Glutamatergic neuron (in vitro differentiated cells): ENCODE results near the gene KCNJ6. TPM values are rescaled to one million over a fixed set of nuclear protein-coding genes. Genes with fewer than 3 reads are reported as not detected.

ENCODE experiments used
- DNase-seq: peaks from one replicate; pipeline ENCODE4 v3.0.0; 2022
- H3K27ac Mint-ChIP-seq: one replicate; pipeline ENCODE4 v1.8.0; 2020; ENCODE audit warnings: mild to moderate bottlenecking, mixed read lengths, inconsistent platforms; ENCODE audit not compliant: unreplicated experiment
- H3K27me3 Mint-ChIP-seq: one replicate; pipeline ENCODE4 v1.8.0; 2020; ENCODE audit warnings: mild to moderate bottlenecking, moderate library complexity, mixed read lengths, inconsistent platforms; ENCODE audit not compliant: unreplicated experiment
- H3K36me3 Mint-ChIP-seq: one replicate; pipeline ENCODE4 v1.8.0; 2020; ENCODE audit warnings: mild to moderate bottlenecking, mixed read lengths, inconsistent platforms; ENCODE audit not compliant: unreplicated experiment
- H3K4me1 Mint-ChIP-seq: one replicate; pipeline ENCODE4 v1.8.0; 2020; ENCODE audit warnings: mild to moderate bottlenecking, low read depth, mixed read lengths, inconsistent platforms; ENCODE audit not compliant: unreplicated experiment
- H3K4me3 Mint-ChIP-seq: one replicate; pipeline ENCODE4 v1.8.0; 2020; ENCODE audit warnings: mild to moderate bottlenecking, mixed read lengths, inconsistent platforms; ENCODE audit not compliant: unreplicated experiment
- H3K9me3 Mint-ChIP-seq: one replicate; pipeline ENCODE4 v1.8.0; 2020; ENCODE audit warnings: mild to moderate bottlenecking, moderate library complexity, mixed read lengths, inconsistent platforms; ENCODE audit not compliant: unreplicated experiment
- CTCF ChIP-seq: fragments of 200-600 bp; sonication (generic); IDR thresholded peaks from one replicate; pipeline ENCODE4 v1.5.0; 2021; ENCODE audit not compliant: partially characterized antibody, unreplicated experiment
- total RNA-seq: library from RNA; stranded (reverse); fragmentation: NEBNext Ultra II Directional; extraction: Animal tissue kit (Norgen Biotek cat#: 25700); gene quantifications from one replicate; pipeline ENCODE4 v1.2.1, GENCODE V29; 2021; ENCODE audit not compliant: unreplicated experiment

KCNJ6 gene
- total RNA-seq, 1 donor from 2014 or later: 80.5 TPM

- Mint-ChIP-seq H3K9me3 (no peaks in the 10 kb centered on the region), H3K36me3 (no peaks in the 10 kb centered on the region), H3K4me3 (no peak overlapping the region), H3K27ac (no peak overlapping the region), H3K4me1 (no peaks in the 10 kb centered on the region), H3K27me3 (no peaks in the 10 kb centered on the region)
- no peak for DNase-seq
- TF ChIP-seq CTCF: no peak
Observed at GRCh38 chr21:37561506-37561905, 354.8 kb downstream of the KCNJ6 start.

- Mint-ChIP-seq H3K4me1 (no peaks in the 10 kb centered on the region), H3K36me3 (no peaks in the 10 kb centered on the region), H3K9me3 (no peaks in the 10 kb centered on the region), H3K4me3 (no peak overlapping the region), H3K27me3 (no peaks in the 10 kb centered on the region), H3K27ac (no peak overlapping the region)
- TF ChIP-seq CTCF: no peak
- DNase-seq: no peak
Observed at GRCh38 chr21:37560385-37560784, 355.9 kb downstream of the KCNJ6 start.

DNA sequence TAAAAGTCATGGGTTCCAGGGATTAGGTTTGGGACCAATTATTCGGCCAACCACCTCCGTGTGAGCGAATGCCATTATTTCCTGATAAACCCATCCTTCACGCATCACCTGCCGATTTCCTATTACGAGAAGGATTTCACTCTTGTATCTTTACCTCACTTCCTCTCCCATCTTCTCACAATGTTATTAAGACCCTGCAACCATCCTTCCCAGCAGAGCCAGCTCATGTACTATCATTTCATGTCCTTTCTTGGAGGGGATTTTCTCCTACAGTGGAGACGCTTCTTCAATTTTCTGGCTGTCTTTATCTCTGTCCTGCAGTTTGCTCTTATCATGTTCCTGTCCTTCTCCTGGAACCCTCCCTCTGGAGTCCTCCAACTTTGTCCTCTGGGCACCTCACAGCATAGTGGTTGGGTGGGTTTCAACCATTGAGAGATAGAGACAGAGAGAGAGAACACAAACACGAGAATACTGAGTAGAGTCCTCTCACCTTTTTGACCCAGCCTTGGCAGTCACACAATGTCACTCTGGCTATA lies 357.5 kb downstream of the KCNJ6 start:
- no peaks in the 10 kb centered on the region for H3K36me3 Mint-ChIP-seq
- TF ChIP-seq CTCF: no peak
- no peak for DNase-seq
- H3K4me3 Mint-ChIP-seq: no peak overlapping the region
- H3K9me3 Mint-ChIP-seq: no peaks in the 10 kb centered on the region
- H3K27ac Mint-ChIP-seq: no peak overlapping the region
- H3K27me3 Mint-ChIP-seq: no peaks in the 10 kb centered on the region
- no peaks in the 10 kb centered on the region for H3K4me1 Mint-ChIP-seq
